ENCODE data around the gene PGAP3.
"Not testable (repeated sequence)": the region's sequence is repeated elsewhere in the genome, so short reads cannot be mapped to it uniquely, and the experiment has no call there.

PGAP3 gene, protein sequence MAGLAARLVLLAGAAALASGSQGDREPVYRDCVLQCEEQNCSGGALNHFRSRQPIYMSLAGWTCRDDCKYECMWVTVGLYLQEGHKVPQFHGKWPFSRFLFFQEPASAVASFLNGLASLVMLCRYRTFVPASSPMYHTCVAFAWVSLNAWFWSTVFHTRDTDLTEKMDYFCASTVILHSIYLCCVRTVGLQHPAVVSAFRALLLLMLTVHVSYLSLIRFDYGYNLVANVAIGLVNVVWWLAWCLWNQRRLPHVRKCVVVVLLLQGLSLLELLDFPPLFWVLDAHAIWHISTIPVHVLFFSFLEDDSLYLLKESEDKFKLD

DNA sequence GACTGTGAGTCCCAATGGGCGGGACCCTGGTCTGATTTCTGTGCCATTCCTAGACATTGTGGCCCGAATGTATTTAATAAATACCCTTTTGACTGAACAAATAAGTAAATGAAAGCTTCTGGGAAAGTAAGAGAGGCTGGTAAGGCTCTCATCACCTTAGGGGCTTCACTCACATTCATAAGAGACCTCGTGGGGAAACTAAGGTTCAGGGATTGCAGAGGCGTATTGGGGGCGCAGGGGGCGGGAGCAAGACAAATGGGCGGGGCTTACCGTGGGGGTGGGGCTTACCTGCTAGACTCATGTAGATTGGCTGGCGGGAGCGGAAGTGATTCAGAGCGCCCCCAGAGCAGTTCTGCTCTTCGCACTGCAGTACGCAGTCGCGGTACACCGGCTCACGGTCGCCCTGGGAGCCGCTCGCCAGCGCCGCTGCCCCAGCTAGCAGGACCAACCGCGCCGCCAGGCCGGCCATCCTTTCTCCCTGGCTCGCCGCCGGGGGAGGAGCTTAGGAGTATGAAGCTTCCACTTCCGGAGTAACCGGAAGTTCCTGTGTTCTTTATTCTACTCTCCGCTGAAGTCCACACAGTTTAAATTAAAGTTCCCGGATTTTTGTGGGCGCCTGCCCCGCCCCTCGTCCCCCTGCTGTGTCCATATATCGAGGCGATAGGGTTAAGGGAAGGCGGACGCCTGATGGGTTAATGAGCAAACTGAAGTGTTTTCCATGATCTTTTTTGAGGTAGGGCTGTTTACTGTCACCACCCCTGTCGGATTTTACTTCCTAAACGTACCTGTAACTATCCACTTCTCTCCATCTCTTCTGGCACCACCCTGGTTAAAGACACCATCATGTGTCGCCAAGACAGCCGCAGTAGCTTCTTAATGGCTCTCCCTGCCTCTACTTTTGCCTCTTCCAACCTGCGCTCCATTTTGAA is at the start of gene PGAP3:
Gene PGAP3 (minus strand): TSS at position 512 of the 929 bp plus-strand sequence. CDS start 43 bp downstream, at position 469.
- peak; percentile 94 for DNase-seq

DNA sequence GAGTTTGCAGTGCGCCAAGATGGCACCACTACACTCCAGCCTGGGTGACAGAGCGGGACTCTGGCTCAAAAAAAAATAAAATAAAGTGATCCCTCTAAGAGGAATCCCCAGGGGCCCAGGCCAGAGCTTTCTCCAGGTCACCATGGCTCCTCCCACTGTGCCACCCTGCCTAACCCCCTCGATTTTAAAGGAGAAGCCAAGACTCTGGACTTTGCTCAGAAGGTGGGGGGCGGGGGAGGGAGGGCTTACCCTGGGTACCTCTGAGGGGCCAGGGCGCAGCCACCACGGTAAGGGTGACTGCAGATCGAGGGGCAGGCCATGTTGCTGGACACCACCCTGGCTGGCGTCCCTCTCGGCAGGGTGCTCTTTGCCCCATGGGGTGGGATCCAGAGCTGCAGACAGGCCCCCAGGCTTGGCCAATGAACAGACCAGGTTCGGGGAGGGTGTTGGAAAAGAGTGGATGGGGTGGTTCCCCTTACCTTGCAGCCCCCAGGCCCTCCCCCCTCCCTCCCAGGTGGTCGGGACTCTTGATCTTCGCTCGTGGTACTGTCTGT is 49.4 kb upstream of the PGAP3 start:
- DNase-seq, result no peak

DNA sequence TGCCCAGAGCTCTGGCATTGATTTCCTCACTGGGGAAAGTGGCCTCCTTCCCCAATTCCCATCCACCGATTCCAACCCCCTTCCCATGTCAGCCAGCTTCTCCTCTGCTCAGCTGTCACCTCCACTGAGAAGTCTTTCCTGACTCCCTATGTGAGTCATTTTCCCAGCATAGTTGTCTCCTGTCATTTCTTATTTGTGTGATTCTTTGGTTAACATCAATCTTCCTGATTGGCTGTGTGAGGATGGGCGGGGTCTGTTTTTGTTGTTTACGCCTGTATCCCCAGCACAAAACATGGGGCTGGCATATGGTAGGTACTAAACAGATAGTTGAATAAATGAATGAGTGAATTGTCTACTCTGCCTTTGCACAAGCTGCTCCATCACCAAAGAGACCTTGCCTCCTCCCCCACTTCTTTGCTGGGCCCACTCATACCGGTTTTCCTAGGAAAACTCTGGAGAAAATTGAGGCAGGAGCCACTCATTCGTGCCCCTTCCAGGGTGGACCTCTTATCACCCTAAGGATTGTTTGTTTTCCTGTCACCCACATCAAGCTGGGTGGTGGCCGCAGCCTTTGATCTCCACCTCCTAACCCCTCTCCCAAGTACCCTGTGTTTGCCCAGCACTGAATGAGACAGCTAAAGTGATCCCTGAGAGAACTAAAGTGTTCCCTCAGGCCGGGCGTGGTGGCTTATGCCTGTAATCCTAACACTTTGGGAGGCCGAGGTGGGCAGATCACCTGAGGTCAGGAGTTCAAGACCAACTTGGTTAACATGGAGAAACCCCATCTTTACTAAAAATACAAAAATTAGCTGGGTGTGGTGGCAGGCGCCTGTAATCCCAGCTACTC is 48.7 kb upstream of the PGAP3 start:
- no peak for DNase-seq

DNA sequence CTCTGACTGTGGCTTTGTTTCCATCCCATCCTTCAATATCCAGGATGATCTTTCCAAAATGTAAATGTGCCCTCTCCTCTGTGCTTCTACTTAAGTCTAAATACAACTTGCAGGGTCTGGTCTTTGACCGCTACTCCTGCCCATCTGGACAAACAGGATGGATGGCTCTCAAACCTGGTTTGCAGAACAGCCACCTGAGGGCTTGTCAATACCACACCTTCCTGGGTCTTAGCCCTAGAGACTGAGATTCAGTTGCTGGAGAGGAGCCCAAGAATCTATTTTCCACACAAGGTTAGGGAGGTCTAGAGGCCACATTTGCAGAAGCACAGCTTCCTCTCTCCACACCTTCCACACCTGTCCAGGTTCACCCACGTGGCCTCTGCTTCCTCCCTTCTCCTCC is 48.0 kb upstream of the PGAP3 start:
- no peak for DNase-seq

DNA sequence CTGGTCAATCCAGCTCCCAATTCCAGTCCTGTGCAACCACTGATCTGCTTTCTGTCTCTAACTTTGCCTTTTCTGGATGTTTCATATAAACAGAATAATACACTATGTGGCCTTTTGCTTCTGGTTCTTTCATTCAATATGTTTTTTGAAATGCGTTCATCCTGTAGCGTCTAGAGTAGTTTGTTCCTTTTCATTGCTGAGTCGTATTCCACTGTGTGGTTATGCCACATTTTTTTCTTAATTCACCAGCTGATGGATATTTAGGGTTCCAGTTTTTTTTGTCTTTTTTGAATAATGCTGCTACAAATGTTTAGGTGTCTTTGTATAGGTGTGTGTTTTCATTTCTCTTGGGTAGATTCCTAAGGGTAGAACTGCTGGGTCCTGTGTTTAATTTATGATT is 44.7 kb upstream of the PGAP3 start:
- no peak for DNase-seq

DNA sequence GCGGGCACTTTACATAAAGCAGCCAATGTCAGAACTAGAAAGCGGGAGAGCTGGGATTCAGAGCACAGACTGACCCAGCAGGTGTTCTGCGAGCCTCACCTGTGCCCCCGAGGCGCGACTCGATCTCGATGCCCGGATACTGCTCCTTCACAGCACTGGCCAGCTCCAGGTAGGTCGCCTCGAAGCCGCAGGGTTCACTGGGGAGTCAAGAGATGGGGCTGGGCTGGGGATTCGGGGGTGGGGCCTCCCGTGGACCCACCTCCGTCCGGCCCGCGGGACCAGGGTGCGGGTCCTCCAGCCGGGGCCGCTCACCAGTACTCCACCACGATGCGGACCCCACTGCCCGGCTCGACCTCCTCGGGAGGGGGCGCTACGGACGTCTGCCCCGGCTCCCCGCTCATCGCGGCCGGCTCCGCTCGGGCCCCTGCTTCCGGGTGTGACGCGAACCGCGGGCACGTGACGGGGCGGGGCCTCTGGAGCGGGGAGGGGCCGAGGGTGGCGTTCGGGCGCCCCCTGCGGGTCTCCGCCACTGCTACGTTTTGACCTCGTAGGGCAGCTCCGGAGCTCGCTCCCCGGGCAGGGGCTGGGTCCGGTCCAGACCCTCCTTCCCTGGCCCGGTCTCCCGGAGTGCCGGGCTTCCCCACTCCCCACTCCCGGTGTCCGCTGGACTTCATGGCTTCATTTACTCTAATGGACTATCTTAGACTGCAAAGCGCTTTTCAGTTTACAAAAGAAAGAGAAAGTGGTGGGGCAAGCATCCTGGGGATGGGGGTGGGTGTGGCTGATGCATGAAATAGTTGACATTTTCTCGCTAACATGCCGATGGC is 42.5 kb upstream of the PGAP3 start, which contains the start of gene MIEN1:
Gene MIEN1 (minus strand): TSS at position 438 of the 827 bp plus-strand sequence. CDS start 37 bp downstream, at position 401.
- peak; percentile 100 for DNase-seq

DNA sequence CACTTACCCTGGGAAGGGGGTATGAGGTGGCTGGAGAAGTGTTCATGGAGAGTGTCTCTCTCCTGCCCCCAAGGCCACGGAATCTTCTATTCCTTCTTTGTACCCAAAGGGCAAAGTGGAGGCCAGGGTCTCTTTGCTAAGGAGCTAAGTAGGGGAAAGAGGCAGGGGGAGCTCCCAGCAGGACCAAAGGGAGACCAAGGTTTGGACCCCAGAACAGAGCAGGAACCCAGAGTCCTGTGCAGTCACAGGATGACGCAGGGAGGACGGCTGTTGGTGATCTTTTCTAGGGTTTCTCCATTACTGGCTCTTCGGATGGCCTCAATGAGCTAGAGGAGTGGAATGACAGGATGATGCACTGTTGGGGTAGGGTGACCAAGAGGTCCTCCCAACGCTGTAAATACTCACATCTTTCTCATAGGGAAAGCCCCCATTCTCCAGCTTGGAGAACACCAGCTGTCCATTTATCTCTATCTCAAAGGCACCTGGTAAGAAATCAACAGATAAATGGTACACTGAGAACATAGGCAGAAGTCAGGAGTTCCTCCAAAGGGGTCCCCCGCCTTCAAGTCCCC is 41.5 kb upstream of the PGAP3 start:
- no peak for DNase-seq

DNA sequence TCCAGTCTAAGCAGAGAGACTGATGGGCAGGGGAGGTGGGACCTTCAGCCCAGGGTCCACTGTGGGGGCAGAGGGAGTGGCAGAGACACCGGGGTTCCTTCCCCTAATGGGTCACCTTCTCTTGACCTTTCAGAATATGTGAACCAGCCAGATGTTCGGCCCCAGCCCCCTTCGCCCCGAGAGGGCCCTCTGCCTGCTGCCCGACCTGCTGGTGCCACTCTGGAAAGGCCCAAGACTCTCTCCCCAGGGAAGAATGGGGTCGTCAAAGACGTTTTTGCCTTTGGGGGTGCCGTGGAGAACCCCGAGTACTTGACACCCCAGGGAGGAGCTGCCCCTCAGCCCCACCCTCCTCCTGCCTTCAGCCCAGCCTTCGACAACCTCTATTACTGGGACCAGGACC is 39.7 kb upstream of the PGAP3 start:
- DNase-seq, result no peak

DNA sequence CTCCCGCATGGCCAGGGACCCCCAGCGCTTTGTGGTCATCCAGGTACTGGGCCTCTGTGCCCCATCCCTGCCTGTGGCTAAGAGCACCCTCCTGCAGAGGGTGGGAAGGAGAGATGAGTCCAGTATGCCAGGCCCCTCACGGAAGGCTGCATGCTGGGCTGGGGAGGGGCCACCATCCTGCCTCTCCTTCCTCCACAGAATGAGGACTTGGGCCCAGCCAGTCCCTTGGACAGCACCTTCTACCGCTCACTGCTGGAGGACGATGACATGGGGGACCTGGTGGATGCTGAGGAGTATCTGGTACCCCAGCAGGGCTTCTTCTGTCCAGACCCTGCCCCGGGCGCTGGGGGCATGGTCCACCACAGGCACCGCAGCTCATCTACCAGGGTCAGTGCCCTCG is 38.8 kb upstream of the PGAP3 start:
- no peak for DNase-seq

DNA sequence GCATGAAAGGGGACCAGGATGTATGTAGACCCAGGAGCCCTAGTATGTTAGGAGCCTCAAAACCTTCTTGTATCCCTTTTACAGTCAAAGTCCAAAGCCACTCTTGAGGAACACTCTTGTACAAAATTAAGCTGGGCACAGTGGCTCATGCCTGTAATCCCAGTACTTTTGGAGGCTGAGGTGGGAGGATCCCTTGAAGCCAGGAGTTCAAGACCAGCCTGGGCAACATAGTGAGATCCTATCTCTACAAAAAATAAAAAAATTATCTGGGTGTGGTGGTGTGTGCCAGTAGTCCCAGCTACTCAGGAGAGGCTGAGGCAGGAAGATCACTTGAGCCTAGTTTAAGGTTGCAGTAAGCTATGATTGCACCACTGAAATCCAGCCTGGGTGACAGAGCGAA is 38.1 kb upstream of the PGAP3 start:
- not testable (repeated sequence) for DNase-seq

DNA sequence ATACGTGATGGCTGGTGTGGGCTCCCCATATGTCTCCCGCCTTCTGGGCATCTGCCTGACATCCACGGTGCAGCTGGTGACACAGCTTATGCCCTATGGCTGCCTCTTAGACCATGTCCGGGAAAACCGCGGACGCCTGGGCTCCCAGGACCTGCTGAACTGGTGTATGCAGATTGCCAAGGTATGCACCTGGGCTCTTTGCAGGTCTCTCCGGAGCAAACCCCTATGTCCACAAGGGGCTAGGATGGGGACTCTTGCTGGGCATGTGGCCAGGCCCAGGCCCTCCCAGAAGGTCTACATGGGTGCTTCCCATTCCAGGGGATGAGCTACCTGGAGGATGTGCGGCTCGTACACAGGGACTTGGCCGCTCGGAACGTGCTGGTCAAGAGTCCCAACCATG is 36.9 kb upstream of the PGAP3 start:
- DNase-seq, result no peak

DNA sequence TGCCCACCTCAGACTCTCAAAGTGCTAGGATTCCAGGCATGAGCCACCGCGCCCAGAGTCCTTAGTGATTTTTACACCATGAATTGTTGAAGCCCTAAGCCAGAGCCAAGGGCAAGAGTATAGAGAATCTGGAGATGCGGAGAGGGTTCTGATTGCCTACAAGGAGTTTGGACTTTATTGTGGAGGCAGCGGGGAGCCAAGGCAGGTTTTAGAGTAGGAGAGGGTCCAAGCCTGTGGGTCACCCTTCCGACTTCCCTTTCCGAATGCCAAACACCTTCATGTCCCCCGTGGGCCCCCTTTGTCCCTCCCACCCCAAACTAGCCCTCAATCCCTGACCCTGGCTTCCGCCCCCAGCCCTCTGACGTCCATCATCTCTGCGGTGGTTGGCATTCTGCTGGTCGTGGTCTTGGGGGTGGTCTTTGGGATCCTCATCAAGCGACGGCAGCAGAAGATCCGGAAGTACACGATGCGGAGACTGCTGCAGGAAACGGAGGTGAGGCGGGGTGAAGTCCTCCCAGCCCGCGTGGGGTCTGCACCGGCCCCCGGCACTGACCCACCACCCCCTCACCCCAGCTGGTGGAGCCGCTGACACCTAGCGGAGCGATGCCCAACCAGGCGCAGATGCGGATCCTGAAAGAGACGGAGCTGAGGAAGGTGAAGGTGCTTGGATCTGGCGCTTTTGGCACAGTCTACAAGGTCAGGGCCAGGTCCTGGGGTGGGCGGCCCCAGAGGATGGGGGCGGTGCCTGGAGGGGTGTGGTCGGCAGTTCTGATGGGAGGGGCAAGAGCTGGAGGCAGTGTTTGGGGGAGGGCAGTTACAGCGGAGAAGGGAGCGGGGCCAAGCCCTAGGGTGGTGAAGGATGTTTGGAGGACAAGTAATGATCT is 35.4 kb upstream of the PGAP3 start:
- DNase-seq, result no peak

DNA sequence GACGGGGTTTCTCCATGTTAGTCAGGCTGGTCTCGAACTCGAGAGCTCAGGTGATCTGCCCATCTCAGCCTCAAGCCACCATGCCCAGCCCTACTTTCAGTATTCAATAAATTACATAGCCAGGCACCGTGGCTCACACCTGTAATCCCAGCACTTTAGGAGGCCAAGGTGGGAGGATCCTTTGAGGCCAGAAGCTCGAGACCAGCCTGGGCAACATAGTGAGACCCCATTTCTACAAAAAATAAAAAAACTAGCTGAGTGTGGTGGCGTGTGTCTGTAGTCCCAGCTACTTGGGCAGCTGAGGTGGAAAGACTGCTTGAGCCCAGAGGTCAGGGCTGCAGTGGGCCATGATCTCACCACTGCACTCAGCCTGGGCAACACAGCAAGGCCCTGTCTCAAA is 34.2 kb upstream of the PGAP3 start:
- DNase-seq, result no peak

DNA sequence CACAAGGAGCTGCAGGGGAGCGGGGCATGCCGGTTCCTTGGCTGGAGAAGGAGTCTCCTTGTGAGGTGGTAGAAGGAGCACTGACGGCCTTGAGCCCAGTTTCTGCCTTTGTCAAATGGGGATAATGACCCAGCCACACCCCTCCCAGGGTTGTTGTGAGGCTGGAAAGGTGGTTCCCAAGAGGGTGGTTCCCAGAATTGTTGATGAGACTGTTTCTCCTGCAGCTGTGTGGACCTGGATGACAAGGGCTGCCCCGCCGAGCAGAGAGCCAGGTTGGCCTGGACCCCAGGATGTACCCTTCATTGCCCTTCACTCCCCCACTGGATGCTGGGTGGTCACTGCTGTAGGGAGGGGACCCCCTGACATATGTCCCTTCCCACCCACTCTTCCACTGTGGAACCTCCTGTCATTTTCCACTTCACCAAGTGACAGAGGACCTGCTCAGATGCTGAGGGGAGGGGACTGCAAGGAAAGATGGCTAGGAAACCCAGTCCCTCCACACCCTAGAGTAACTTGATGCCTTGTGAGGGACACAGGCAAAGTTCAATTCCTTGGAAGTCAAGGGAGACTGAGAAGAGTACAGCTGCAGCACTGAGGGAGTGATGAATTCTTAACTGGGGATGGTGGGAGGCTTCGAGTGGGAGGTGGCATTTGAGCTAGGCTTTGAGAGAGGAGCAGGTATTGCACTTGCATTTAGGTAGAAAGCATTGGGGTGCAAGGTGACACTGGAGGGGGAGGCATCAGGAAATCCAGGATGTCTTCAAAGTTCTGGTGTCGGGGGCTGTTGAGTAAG is 31.9 kb upstream of the PGAP3 start:
- DNase-seq, result no peak

DNA sequence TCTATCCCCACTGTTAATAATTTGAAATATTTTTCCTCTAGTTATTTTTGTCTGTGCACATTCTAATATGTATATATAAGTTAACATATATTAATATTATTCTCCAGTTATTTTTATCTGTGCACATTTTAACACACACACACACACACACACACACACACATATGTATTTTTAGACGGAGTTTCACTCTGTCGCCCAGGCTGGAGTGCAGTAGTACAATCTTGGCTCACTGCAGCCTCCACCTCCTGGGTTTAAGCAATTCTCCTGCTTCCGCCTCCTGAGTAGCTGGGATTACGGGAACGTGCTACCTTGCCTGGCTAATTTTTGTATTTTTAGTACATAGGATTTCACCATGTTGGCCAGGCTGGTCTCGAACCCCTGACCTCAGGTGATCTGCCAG is 29.8 kb upstream of the PGAP3 start:
- no peak for DNase-seq

DNA sequence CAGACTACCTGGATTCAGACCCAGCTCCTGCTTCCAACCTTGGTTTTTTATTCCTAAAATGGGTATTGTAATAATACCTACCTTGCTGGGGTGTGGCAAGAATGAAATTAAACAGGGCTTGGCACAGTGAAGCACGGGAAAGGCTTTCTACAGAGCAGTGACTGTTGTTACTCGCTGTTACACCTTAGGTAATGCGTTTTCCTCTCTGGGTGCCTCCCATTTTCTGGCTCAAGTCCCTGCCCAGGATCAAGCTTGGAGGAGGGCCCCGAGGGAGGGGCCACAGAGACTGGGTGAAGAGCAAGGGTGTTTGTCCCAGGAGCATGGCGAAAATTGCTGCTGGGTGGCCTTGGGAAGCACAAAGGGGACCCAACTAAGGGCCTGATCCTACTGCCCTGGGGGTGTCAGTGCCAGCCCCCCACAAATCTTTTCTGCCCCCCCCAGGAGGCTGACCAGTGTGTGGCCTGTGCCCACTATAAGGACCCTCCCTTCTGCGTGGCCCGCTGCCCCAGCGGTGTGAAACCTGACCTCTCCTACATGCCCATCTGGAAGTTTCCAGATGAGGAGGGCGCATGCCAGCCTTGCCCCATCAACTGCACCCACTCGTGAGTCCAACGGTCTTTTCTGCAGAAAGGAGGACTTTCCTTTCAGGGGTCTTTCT is 29.2 kb upstream of the PGAP3 start:
- DNase-seq, result no peak

DNA sequence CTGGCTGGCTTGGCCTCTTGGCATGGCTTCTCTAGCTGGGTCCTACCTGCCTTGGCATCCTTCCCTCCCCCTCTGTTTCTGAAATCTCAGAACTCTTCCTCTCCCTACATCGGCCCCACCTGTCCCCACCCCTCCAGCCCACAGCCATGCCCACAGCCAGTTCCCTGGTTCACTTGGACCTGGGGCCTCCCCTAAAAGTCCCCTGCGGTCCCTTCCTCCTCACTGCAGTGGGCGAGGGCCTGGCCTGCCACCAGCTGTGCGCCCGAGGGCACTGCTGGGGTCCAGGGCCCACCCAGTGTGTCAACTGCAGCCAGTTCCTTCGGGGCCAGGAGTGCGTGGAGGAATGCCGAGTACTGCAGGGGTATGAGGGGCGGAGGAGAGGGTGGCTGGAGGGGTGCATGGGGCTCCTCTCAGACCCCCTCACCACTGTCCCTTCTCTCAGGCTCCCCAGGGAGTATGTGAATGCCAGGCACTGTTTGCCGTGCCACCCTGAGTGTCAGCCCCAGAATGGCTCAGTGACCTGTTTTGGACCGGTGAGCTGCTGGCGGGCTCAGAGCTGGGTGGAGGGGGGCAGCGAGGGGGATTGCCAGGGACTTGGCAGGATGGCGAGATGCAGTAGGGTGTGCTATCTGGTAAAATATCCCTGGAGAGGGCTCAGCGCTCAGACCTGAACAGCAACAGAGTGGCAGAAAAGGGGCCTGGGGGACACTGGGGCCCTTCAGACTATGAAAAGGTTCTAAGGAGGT is 28.4 kb upstream of the PGAP3 start:
- no peak for DNase-seq

Measured in activated CD8-positive, alpha-beta memory T cell treated with anti-CD3 and anti-CD28 coated beads for 24 hours (primary cell).